Loucy (cell line): Measurements from ENCODE around the gene RCAN1.

Source experiments
- EZH2phosphoT487 ChIP-seq: fragments of 200-600 bp; IDR thresholded peaks from 2 replicates; pipeline ENCODE4 v1.6.1; 2018; ENCODE audit warnings: antibody characterized with exemption, mild to moderate bottlenecking, moderate library complexity, borderline replicate concordance
- TF ChIP-seq, protein P1 (sequence below): fragments of 200-600 bp; sonication (generic); conservative IDR thresholded peaks from 2 replicates; pipeline ENCODE4 v1.5.1; 2014; ENCODE audit warnings: mild to moderate bottlenecking, antibody characterized with exemption, low read length

DNA sequence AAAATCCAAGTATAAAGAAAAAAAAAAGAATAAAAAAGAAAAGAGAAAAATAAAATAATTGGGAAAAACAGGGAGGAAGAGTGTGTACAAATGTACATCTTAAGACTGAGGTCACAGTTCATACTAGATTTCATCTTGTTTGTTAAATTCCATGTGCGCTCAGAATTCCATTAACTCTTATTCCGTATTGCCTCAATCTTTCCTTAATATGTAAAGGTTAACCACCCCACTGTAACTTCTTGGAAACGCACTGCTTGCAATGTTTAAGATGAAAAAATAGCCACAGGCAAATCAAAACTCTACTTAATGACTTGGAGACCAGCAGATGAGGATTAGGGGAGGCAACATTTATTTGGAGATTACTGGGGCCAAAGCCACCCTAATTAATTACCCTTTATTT, 79.0 kb downstream of the RCAN1 start:
- TF ChIP-seq, protein P1, sequence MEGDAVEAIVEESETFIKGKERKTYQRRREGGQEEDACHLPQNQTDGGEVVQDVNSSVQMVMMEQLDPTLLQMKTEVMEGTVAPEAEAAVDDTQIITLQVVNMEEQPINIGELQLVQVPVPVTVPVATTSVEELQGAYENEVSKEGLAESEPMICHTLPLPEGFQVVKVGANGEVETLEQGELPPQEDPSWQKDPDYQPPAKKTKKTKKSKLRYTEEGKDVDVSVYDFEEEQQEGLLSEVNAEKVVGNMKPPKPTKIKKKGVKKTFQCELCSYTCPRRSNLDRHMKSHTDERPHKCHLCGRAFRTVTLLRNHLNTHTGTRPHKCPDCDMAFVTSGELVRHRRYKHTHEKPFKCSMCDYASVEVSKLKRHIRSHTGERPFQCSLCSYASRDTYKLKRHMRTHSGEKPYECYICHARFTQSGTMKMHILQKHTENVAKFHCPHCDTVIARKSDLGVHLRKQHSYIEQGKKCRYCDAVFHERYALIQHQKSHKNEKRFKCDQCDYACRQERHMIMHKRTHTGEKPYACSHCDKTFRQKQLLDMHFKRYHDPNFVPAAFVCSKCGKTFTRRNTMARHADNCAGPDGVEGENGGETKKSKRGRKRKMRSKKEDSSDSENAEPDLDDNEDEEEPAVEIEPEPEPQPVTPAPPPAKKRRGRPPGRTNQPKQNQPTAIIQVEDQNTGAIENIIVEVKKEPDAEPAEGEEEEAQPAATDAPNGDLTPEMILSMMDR: no peak
- TF ChIP-seq EZH2phosphoT487: no peak
